Effector memory CD8-positive, alpha-beta T cell (primary cell): Measurements from ENCODE around the gene ABCG2.
A peak's percentile ranks its signal among the peaks of the same experiment; 100 is the strongest.

Experiments used
- ATAC-seq: fragments of 150-1000 bp; cut with Tn5 transposase; replicated peaks from 2 replicates; pipeline ENCODE4 v1.10.0; 2021; ENCODE audit warnings: mild to moderate bottlenecking, moderate library complexity
- DNase-seq, 3 experiments: peaks; one replicate each; pipeline ENCODE4 v3.0.0; 2021
- H3K27ac Mint-ChIP-seq, 2 donors: one replicate each; pipeline ENCODE4 v1.8.0; 2022; ENCODE audit warnings: mild to moderate bottlenecking in 2 of 2, mixed read lengths in 2 of 2, moderate library complexity in 2 of 2
- H3K27me3 Mint-ChIP-seq, 2 donors: one replicate each; pipeline ENCODE4 v1.8.0; 2022; ENCODE audit warnings: mixed read lengths in 2 of 2
- H3K36me3 Mint-ChIP-seq: one replicate; pipeline ENCODE4 v1.8.0; 2022; ENCODE audit warnings: mild to moderate bottlenecking, moderate library complexity, mixed read lengths; ENCODE audit not compliant: insufficient read depth
- H3K4me1 Mint-ChIP-seq, 2 donors: one replicate each; pipeline ENCODE4 v1.8.0; 2022; ENCODE audit warnings: low read depth in 2 of 2, mixed read lengths in 2 of 2
- H3K4me3 Mint-ChIP-seq, 2 donors: one replicate each; pipeline ENCODE4 v1.8.0; 2022; ENCODE audit warnings: mild to moderate bottlenecking in 2 of 2, mixed read lengths in 2 of 2, moderate library complexity in 2 of 2
- H3K9me3 Mint-ChIP-seq, 2 donors: one replicate each; pipeline ENCODE4 v1.8.0; 2022; ENCODE audit warnings: mixed read lengths in 2 of 2
- total RNA-seq, 9 experiments: gene quantifications; one replicate each; lab custom pipeline; 2026; lab: John Stamatoyannopoulos, UW

ABCG2 gene
- total RNA-seq, result 0.95 to 4.1 (median 1.3) reads per million in 9 experiments

- H3K27me3 Mint-ChIP-seq, result peaks cover 0 to 10% of the 10 kb centered on the region in 2 donors
- H3K4me3 Mint-ChIP-seq, result peak within 1 kb of the TSS; percentile 64 to 76
- ATAC-seq (peak; percentile 86), DNase-seq (peak; percentile 3 to 30 (median 19))
- H3K4me1 Mint-ChIP-seq, result peaks cover 7% of the 10 kb centered on the region in 2 donors
- peaks cover 3% of the 10 kb centered on the region for H3K36me3 Mint-ChIP-seq
- peak within 1 kb of the TSS in 1 of 2 donors; percentile 13 for H3K27ac Mint-ChIP-seq
- no peaks in the 10 kb centered on the region for H3K9me3 Mint-ChIP-seq
Measured at GRCh38 chr4:88158489-88159228, at the start of gene ABCG2. ABCG2 (minus strand) TSS chr4:88158639; CDS start chr4:88139995, 18,644 bp downstream.

DNA sequence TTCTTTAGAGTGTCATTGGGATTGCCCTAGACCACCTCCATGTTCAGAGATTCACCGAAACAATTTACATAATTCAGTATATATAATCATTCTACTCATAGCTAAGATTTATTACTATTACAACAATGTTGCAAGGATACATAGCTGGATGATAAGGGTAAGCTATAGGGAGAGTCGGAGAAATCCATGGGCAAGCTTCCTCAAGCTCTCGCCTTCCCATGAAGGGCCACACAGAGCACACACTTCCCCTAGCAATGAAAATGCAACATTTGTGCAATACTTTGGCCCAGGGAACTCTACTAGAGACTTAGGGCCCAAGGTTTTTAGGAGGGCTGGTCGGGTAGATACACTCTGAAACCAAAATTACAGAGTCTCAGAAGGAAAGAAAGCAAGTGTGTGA, 49.7 kb upstream of the ABCG2 start:
- Mint-ChIP-seq H3K27ac (no peak overlapping the region), H3K9me3 (no peaks in the 10 kb centered on the region), H3K4me1 (no peaks in the 10 kb centered on the region), H3K27me3 (no peaks in the 10 kb centered on the region), H3K36me3 (no peaks in the 10 kb centered on the region), H3K4me3 (no peak overlapping the region)
- no peak for DNase-seq
- ATAC-seq, result no peak

DNA sequence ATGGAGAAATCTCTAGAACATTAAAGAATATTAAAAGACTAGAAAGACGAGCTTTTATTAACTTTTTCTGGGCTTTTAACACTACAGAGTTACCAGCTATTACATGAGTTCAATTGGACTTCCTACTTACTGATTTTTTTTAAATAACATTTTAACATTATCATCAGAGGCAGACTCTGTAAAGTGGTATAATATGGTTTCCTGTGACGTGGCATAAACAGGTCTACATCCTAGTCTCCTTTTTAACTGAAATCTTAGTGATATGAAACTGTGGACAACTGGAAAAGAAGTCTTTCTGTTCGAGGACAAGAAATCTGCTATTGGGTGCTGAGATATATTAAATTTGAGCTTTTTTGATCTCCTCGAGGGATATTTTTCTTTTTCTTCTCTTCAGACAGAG, 48.7 kb upstream of the ABCG2 start:
- Mint-ChIP-seq H3K4me3 (no peak overlapping the region), H3K9me3 (no peaks in the 10 kb centered on the region), H3K27me3 (no peaks in the 10 kb centered on the region), H3K27ac (peak overlapping the region in 1 of 2 donors; percentile 20), H3K36me3 (no peaks in the 10 kb centered on the region), H3K4me1 (no peaks in the 10 kb centered on the region)
- no peak for DNase-seq
- ATAC-seq, result no peak

GRCh38 chr4:88204882-88205281, 46.4 kb upstream of the ABCG2 start:
- H3K9me3 Mint-ChIP-seq, result no peaks in the 10 kb centered on the region
- peaks cover 0 to 6% of the 10 kb centered on the region in 2 donors for H3K27me3 Mint-ChIP-seq
- no peak overlapping the region for H3K27ac Mint-ChIP-seq
- H3K4me1 Mint-ChIP-seq, result no peaks in the 10 kb centered on the region
- H3K36me3 Mint-ChIP-seq, result no peaks in the 10 kb centered on the region
- DNase-seq (no peak), ATAC-seq (no peak)
- H3K4me3 Mint-ChIP-seq, result no peak overlapping the region

- DNase-seq (no peak), ATAC-seq (no peak)
- Mint-ChIP-seq H3K4me3 (no peak overlapping the region), H3K27ac (no peak overlapping the region), H3K4me1 (no peaks in the 10 kb centered on the region), H3K36me3 (no peaks in the 10 kb centered on the region), H3K27me3 (peaks cover 0 to 6% of the 10 kb centered on the region in 2 donors), H3K9me3 (no peaks in the 10 kb centered on the region)
Measured at GRCh38 chr4:88202443-88202842, 44.0 kb upstream of the ABCG2 start.

DNA sequence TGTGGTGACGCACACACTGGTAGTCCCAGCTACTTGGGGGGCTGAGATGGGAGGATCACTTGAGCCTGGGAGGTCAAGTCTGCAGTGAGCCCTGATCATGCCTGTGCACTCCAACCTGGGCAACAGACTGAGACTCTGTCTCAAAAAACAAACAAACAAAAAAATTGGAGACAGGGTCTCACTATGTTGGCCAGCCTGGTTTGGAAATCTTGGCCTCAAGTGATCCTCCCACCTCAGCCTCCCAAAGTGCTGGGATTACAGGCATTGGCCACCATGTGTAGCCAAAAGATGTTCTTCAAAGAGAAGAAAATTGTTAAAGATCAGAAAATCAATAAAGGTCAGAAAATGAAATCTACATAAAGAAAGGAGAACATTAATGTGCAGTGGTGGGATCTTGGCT, 41.7 kb upstream of the ABCG2 start:
- no peak overlapping the region for H3K4me3 Mint-ChIP-seq
- H3K4me1 Mint-ChIP-seq, result no peaks in the 10 kb centered on the region
- DNase-seq (no peak), ATAC-seq (no peak)
- no peaks in the 10 kb centered on the region for H3K9me3 Mint-ChIP-seq
- H3K36me3 Mint-ChIP-seq, result no peaks in the 10 kb centered on the region
- no peak overlapping the region for H3K27ac Mint-ChIP-seq
- peaks cover 0 to 6% of the 10 kb centered on the region in 2 donors for H3K27me3 Mint-ChIP-seq

GRCh38 chr4:88196523-88197185, 38.2 kb upstream of the ABCG2 start:
- H3K27me3 Mint-ChIP-seq, result peaks cover 0 to 5% of the 10 kb centered on the region in 2 donors
- peaks cover 7% of the 10 kb centered on the region for H3K36me3 Mint-ChIP-seq
- DNase-seq (no peak), ATAC-seq (no peak)
- H3K9me3 Mint-ChIP-seq, result no peaks in the 10 kb centered on the region
- H3K4me1 Mint-ChIP-seq, result no peaks in the 10 kb centered on the region
- no peak overlapping the region for H3K27ac Mint-ChIP-seq
- H3K4me3 Mint-ChIP-seq, result no peak overlapping the region

DNA sequence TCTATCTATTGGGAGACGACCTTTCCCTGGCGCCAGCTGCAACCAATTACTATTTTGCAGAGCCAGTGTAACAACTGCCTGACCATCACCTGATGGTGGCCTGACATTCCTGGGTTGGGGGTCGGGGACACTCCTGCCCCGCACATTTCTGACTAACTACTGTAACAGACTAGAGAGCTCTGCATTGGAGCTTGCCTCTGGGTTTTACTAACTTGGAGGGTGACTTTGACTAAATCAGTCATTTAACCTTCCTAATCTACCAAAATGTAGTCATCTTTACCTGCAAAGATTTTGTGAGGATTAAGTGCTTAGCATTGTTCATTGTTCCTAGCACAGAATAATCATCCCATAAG, 37.5 kb upstream of the ABCG2 start:
- ATAC-seq (no peak), DNase-seq (no peak)
- no peaks in the 10 kb centered on the region for H3K9me3 Mint-ChIP-seq
- H3K4me1 Mint-ChIP-seq, result no peaks in the 10 kb centered on the region
- no peaks in the 10 kb centered on the region for H3K27me3 Mint-ChIP-seq
- H3K27ac Mint-ChIP-seq, result peak overlapping the region in 1 of 2 donors; percentile 15
- peaks cover 7% of the 10 kb centered on the region for H3K36me3 Mint-ChIP-seq
- no peak overlapping the region for H3K4me3 Mint-ChIP-seq

GRCh38 chr4:88195328-88196012, 37.0 kb upstream of the ABCG2 start:
- Mint-ChIP-seq H3K27me3 (no peaks in the 10 kb centered on the region), H3K4me3 (no peak overlapping the region), H3K9me3 (no peaks in the 10 kb centered on the region), H3K4me1 (no peaks in the 10 kb centered on the region), H3K27ac (peak overlapping the region in 1 of 2 donors; percentile 15), H3K36me3 (peaks cover 7% of the 10 kb centered on the region)
- ATAC-seq (no peak), DNase-seq (no peak)

DNA sequence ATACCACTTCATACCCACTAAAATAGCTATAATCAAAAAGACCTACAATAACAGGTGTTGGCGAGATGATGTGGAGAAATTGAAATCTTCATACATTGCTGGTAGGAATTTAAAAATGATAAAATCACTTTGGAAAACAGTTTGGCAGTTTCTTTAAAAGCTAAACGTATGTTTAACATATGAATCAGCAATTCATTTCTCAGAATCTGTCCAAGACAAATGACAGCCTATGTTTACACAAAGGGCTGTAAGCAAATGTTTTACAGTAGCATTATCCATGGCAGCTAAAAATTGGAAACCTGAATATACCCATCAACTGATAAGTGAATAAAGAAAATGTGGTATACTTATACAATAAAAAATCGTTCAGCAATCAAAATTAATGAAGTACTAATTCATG, 33.0 kb upstream of the ABCG2 start:
- DNase-seq (no peak), ATAC-seq (no peak)
- no peaks in the 10 kb centered on the region for H3K4me1 Mint-ChIP-seq
- H3K27ac Mint-ChIP-seq, result no peak overlapping the region
- no peaks in the 10 kb centered on the region for H3K27me3 Mint-ChIP-seq
- H3K9me3 Mint-ChIP-seq, result no peaks in the 10 kb centered on the region
- H3K4me3 Mint-ChIP-seq, result no peak overlapping the region
- peaks cover 7% of the 10 kb centered on the region for H3K36me3 Mint-ChIP-seq

DNA sequence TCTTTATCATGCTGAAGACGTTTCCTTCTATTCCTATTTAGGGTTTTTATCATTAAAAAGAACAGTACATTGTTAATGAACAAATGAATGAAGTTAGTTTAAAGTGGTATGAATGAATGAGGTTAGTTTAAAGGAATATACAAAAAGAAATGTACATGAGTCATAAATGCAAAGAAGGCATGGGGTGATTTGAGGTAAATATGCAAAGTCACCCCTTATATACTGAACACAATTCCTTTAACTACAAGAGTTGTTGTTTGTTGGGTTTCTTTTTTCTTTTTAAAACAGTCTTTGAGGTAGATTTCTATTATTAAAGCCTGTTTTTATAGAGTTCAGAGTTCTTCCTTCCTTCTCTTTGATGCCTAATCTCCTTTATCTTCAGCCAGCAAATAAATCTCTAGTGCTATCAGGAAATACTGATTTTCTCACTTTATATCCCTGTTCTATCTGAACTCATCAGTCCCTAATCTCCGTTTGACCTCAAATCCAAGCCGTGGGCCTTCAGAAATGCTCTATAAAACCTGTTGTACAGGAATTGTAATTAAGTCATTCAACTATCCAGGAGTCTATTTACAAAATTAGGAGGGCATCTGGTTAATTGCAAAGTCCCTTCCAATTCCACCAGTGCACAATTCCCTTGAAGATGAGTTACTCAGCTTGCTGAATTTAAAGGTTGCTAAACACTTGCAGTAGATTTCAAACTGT, 31.6 kb upstream of the ABCG2 start:
- no peak overlapping the region for H3K27ac Mint-ChIP-seq
- H3K4me3 Mint-ChIP-seq, result no peak overlapping the region
- ATAC-seq, result no peak

DNA sequence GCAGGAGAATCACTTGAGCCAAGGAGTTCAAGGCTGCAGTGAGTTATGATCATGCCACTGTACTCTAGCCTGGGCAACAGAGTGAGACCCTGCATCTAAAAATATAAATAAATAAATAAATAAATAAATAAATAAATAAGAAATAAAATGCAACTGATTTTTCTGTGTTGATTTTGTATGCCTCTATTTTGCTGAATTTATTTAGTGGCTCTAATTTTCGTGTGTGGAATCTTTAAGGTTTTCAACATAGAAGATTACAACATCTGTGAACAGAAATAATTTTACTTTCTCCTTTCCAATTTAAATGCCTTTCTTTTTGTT, 30.9 kb upstream of the ABCG2 start:
- no peak overlapping the region for H3K27ac Mint-ChIP-seq
- no peaks in the 10 kb centered on the region for H3K9me3 Mint-ChIP-seq
- no peak overlapping the region for H3K4me3 Mint-ChIP-seq
- H3K4me1 Mint-ChIP-seq, result no peaks in the 10 kb centered on the region
- H3K27me3 Mint-ChIP-seq, result no peaks in the 10 kb centered on the region
- DNase-seq (no peak), ATAC-seq (no peak)
- peaks cover 7% of the 10 kb centered on the region for H3K36me3 Mint-ChIP-seq

More for the DNA sequence above, 31.6 kb upstream of the ABCG2 start:
- DNase-seq, result no peak
- no peaks in the 10 kb centered on the region for H3K27me3 Mint-ChIP-seq
- peaks cover 7% of the 10 kb centered on the region for H3K36me3 Mint-ChIP-seq
- H3K4me1 Mint-ChIP-seq, result no peaks in the 10 kb centered on the region
- no peaks in the 10 kb centered on the region for H3K9me3 Mint-ChIP-seq

GRCh38 chr4:88188738-88189417, 30.4 kb upstream of the ABCG2 start:
- ATAC-seq, result no peak
- Mint-ChIP-seq H3K27me3 (no peaks in the 10 kb centered on the region), H3K4me3 (no peak overlapping the region), H3K9me3 (no peaks in the 10 kb centered on the region), H3K4me1 (no peaks in the 10 kb centered on the region), H3K36me3 (peaks cover 3% of the 10 kb centered on the region), H3K27ac (no peak overlapping the region)
- no peak for DNase-seq
